GM23338 (cell line): ENCODE measurements around the gene GDAP2. TPM values are rescaled to one million over a fixed set of nuclear protein-coding genes. Genes with fewer than 3 reads are reported as not detected.
"Not testable (repeated sequence)": the region's sequence is repeated elsewhere in the genome, so short reads cannot be mapped to it uniquely, and the experiment has no call there.

ENCODE experiments used
- ATAC-seq: fragments of 200-7000 bp; cut with Tn5 transposase; 3 replicates; pipeline ENCODE4 v1.9.1; 2020
- DNase-seq: peaks from one replicate; pipeline ENCODE4 v3.0.0-alpha.2; 2015; ENCODE audit warnings: low spot score
- H2AFZ ChIP-seq: fragments of 200-600 bp; sonication (generic); 2 replicates; pipeline ENCODE4 v1.8.0; 2016; ENCODE audit warnings: antibody characterized with exemption, mild to moderate bottlenecking, moderate library complexity
- H3F3A ChIP-seq: fragments of 200-600 bp; sonication (generic); replicated peaks from 2 replicates; pipeline ENCODE4 v1.8.0; 2017; ENCODE audit warnings: antibody characterized with exemption, mixed run types, low read depth
- H3K27ac ChIP-seq: fragments of 200-600 bp; sonication (generic); 2 replicates; pipeline ENCODE4 v1.6.1; 2016; ENCODE audit warnings: low read depth
- H3K27me3 ChIP-seq: fragments of 200-600 bp; sonication (generic); 2 replicates; pipeline ENCODE4 v1.8.0; 2016; ENCODE audit warnings: mild to moderate bottlenecking, mixed run types, moderate library complexity; ENCODE audit not compliant: insufficient read depth
- H3K36me3 ChIP-seq: fragments of 200-600 bp; sonication (generic); 2 replicates; pipeline ENCODE4 v1.8.0; 2016; ENCODE audit warnings: mild to moderate bottlenecking; ENCODE audit not compliant: insufficient read depth
- H3K4me1 ChIP-seq: fragments of 200-600 bp; sonication (generic); 2 replicates; pipeline ENCODE4 v1.8.0; 2016; ENCODE audit warnings: mild to moderate bottlenecking, moderate library complexity; ENCODE audit not compliant: insufficient read depth
- H3K4me2 ChIP-seq: fragments of 200-600 bp; sonication (generic); 2 replicates; pipeline ENCODE4 v1.7.1; 2017; ENCODE audit warnings: mixed run types
- H3K4me3 ChIP-seq: fragments of 200-600 bp; sonication (generic); 2 replicates; pipeline ENCODE4 v1.6.1; 2016; ENCODE audit warnings: mixed run types
- H3K79me2 ChIP-seq: fragments of 200-600 bp; sonication (generic); replicated peaks from 2 replicates; pipeline ENCODE4 v1.8.0; 2017; ENCODE audit warnings: mild to moderate bottlenecking; ENCODE audit not compliant: insufficient read depth
- H3K9me2 ChIP-seq: fragments of 200-600 bp; sonication (generic); 2 replicates; pipeline ENCODE4 v1.8.0; 2017; ENCODE audit not compliant: insufficient read depth
- H4K20me1 ChIP-seq: fragments of 200-600 bp; sonication (generic); replicated peaks from 2 replicates; pipeline ENCODE4 v1.8.0; 2017; ENCODE audit warnings: mild to moderate bottlenecking; ENCODE audit not compliant: insufficient read depth
- H3K27ac Mint-ChIP-seq: 2 replicates; pipeline ENCODE4 v1.8.0; 2020; ENCODE audit warnings: inconsistent platforms, mild to moderate bottlenecking, moderate library complexity, mixed read lengths
- H3K27me3 Mint-ChIP-seq: 3 replicates; pipeline ENCODE4 v1.8.0; 2022; ENCODE audit warnings: low read depth, mild to moderate bottlenecking, moderate library complexity, mixed read lengths, inconsistent platforms; ENCODE audit not compliant: insufficient read depth, poor library complexity
- H3K36me3 Mint-ChIP-seq: 3 replicates; pipeline ENCODE4 v1.8.0; 2021; ENCODE audit warnings: low read depth, mild to moderate bottlenecking, inconsistent platforms, moderate library complexity, mixed read lengths
- H3K4me1 Mint-ChIP-seq: 3 replicates; pipeline ENCODE4 v1.8.0; 2020; ENCODE audit warnings: mild to moderate bottlenecking, inconsistent platforms, mixed read lengths
- H3K4me3 Mint-ChIP-seq: 3 replicates; pipeline ENCODE4 v1.8.0; 2021; ENCODE audit warnings: moderate library complexity, mild to moderate bottlenecking, inconsistent platforms, mixed read lengths
- H3K9me3 Mint-ChIP-seq: 3 replicates; pipeline ENCODE4 v1.8.0; 2020; ENCODE audit warnings: moderate library complexity, mild to moderate bottlenecking, inconsistent platforms, mixed read lengths
- CREB1 ChIP-seq: fragments of 250-450 bp; sonication (Bioruptor Pico); IDR thresholded peaks from 2 replicates; pipeline ENCODE4 v1.5.0; 2020; ENCODE audit warnings: low read depth, mild to moderate bottlenecking, moderate library complexity
- CTCF ChIP-seq, 2 experiments: fragments of 200-600 bp in 1 of 2; sonication (generic) in 1 of 2; conservative IDR thresholded peaks; 2 replicates each; pipeline versions ENCODE4 v1.5.1 to v1.6.1; 2016 to 2017; ENCODE audit warnings: antibody characterized with exemption in 2 of 2, low read depth in 2 of 2, mild to moderate bottlenecking in 2 of 2, moderate library complexity in 1 of 2
- ETS1 ChIP-seq: IDR thresholded peaks from 2 replicates; pipeline ENCODE4 v1.6.1; 2016; ENCODE audit warnings: antibody characterized with exemption
- EZH2 ChIP-seq: fragments of 200-600 bp; sonication (generic); IDR thresholded peaks from one replicate; pipeline ENCODE4 v1.8.0; 2017; ENCODE audit warnings: antibody characterized with exemption, mild to moderate bottlenecking, low read depth; ENCODE audit not compliant: unreplicated experiment
- EZH2phosphoT487 ChIP-seq: fragments of 200-600 bp; sonication (generic); IDR thresholded peaks from one replicate; pipeline ENCODE4 v1.8.1; 2018; ENCODE audit warnings: antibody characterized with exemption; ENCODE audit not compliant: unreplicated experiment
- JUNB ChIP-seq: IDR thresholded peaks from one replicate; pipeline ENCODE4 v1.6.1; 2016; ENCODE audit warnings: antibody characterized with exemption; ENCODE audit not compliant: unreplicated experiment
- NANOG ChIP-seq: IDR thresholded peaks from 2 replicates; pipeline ENCODE4 v1.6.1; 2016; ENCODE audit warnings: antibody characterized with exemption, borderline replicate concordance
- POLR2AphosphoS5 ChIP-seq: IDR thresholded peaks from 2 replicates; pipeline ENCODE4 v1.6.1; 2016; ENCODE audit warnings: antibody characterized with exemption, low read depth
- REST ChIP-seq: IDR thresholded peaks from one replicate; pipeline ENCODE4 v1.6.1; 2018; ENCODE audit warnings: antibody characterized with exemption; ENCODE audit not compliant: unreplicated experiment
- ZNF114 ChIP-seq: fragments of 250-450 bp; sonication (Bioruptor Pico); IDR thresholded peaks from 2 replicates; pipeline ENCODE4 v1.5.0; 2020; ENCODE audit warnings: mild to moderate bottlenecking, moderate library complexity
- ZNF331 ChIP-seq: fragments of 250-450 bp; sonication (Bioruptor Pico); IDR thresholded peaks from 2 replicates; pipeline ENCODE4 v1.5.0; 2020; ENCODE audit warnings: low read depth, mild to moderate bottlenecking, moderate library complexity
- polyA plus RNA-seq: library from polyadenylated mRNA; unstranded; fragments of >200 nt; fragmentation: Nextera tagmentation; extraction: Ambion mirVana; gene quantifications from 2 replicates; pipeline ENCODE4 v1.2.1, GENCODE V29; 2016
- total RNA-seq: library from RNA; depleted of rRNA; stranded (reverse); fragments of >200 nt; shearing (Covaris generic); gene quantifications from 2 replicates; pipeline ENCODE4 v1.2.3, GENCODE V29; 2014

The GDAP2 gene
- total and polyA plus RNA-seq, 2 experiments from 2014 or later, result 10.7 to 24.5 TPM

- TF ChIP-seq REST (no peak), ZNF331 (CRISPR knock-in tag) (no peak), JUNB (no peak), POLR2AphosphoS5 (no peak), ZNF114 (CRISPR knock-in tag) (no peak), EZH2 (no peak), CREB1 (no peak)
These were observed 689 bp upstream of the GDAP2 start (continued) for GRCh38 chr1:117930173-117930447.

GRCh38 chr1:117928881-117929342 lies 509 bp downstream of the GDAP2 start:
- H3F3A ChIP-seq, result no peaks in the 10 kb centered on the region
- H3K9me2 ChIP-seq, result no peaks in the 10 kb centered on the region
- peak overlapping the region; percentile 67; the same call in 1 of the 2 replicates for H2AFZ ChIP-seq
- H3K4me1 ChIP-seq, result peaks cover 28% of the 10 kb centered on the region
- Mint-ChIP-seq H3K4me3 (peak overlapping the region; percentile 96), H3K27ac (peak overlapping the region; percentile 85), H3K4me1 (peaks cover 43% of the 10 kb centered on the region), H3K9me3 (peaks cover 2% of the 10 kb centered on the region; the same call in 1 of the 3 replicates), H3K36me3 (peaks cover 5% of the 10 kb centered on the region), H3K27me3 (peaks cover 10% of the 10 kb centered on the region)
- peaks cover 21% of the 10 kb centered on the region for H4K20me1 ChIP-seq
- peaks cover 94% of the 10 kb centered on the region for H3K79me2 ChIP-seq
- 0 out of 2 replicates have a peak overlapping the region, but pooled peaks have one; percentile 3 for H3K27ac ChIP-seq
- H3K4me2 ChIP-seq, result peak overlapping the region; percentile 98
- ATAC-seq (peak; percentile 81), DNase-seq (peak; percentile 79)
- no peaks in the 10 kb centered on the region for H3K36me3 ChIP-seq
- H3K27me3 ChIP-seq, result no peaks in the 10 kb centered on the region
- TF ChIP-seq EZH2 (no peak), CTCF (conservative IDR thresholded peaks at IDR 0.05; ENCODE audit: low read depth in 2 of 2) (peak in 1 of 2 experiments; percentile 36; a peak in 2 of 4 replicates)
- H3K4me3 ChIP-seq, result peak overlapping the region; percentile 78

- Histone ChIP-seq H3K4me2 (no peak overlapping the region), H3K4me1 (peaks cover 28% of the 10 kb centered on the region), H3F3A (no peaks in the 10 kb centered on the region), H3K79me2 (peaks cover 88% of the 10 kb centered on the region), H4K20me1 (peaks cover 9% of the 10 kb centered on the region; the same call in 1 of the 2 replicates), H3K27me3 (no peaks in the 10 kb centered on the region), H3K36me3 (no peaks in the 10 kb centered on the region; the same call in 1 of the 2 replicates), H2AFZ (no peak overlapping the region), H3K9me2 (no peaks in the 10 kb centered on the region), H3K27ac (no peak overlapping the region), H3K4me3 (no peak overlapping the region)
- no peak overlapping the region for H3K4me3 Mint-ChIP-seq
- peaks cover 10% of the 10 kb centered on the region for H3K27me3 Mint-ChIP-seq
- TF ChIP-seq POLR2AphosphoS5 (no peak), NANOG (no peak), EZH2phosphoT487 (no peak), CREB1 (no peak), ETS1 (no peak)
- ATAC-seq (no peak), DNase-seq (no peak)
- no peaks in the 10 kb centered on the region; the same call in none of the 3 replicates for H3K36me3 Mint-ChIP-seq
- no peak overlapping the region for H3K27ac Mint-ChIP-seq
- peaks cover 8% of the 10 kb centered on the region; the same call in 1 of the 3 replicates for H3K9me3 Mint-ChIP-seq
- peaks cover 46% of the 10 kb centered on the region for H3K4me1 Mint-ChIP-seq
These were observed 3.4 kb downstream of the GDAP2 start for GRCh38 chr1:117925981-117926380.

- Mint-ChIP-seq H3K36me3 (peaks cover 17% of the 10 kb centered on the region), H3K4me1 (peaks cover 32% of the 10 kb centered on the region; the same call in 2 of the 3 replicates)
- H3K27ac Mint-ChIP-seq, H2AFZ ChIP-seq, H3K27me3 ChIP-seq, H4K20me1 ChIP-seq, H3K27me3 Mint-ChIP-seq, H3K4me2 ChIP-seq, H3K36me3 ChIP-seq, ATAC-seq, H3K9me2 ChIP-seq, H3F3A ChIP-seq, H3K4me3 Mint-ChIP-seq, H3K4me3 ChIP-seq, H3K9me3 Mint-ChIP-seq, H3K27ac ChIP-seq: not testable (repeated sequence)
- Histone ChIP-seq H3K4me1 (peaks cover 15% of the 10 kb centered on the region), H3K79me2 (peaks cover 65% of the 10 kb centered on the region)
- DNase-seq, result peak; percentile 4
These were observed 6.7 kb downstream of the GDAP2 start for GRCh38 chr1:117922717-117923116.
